GM21619 (cell line): ENCODE data around the gene SUGCT.
"Not testable (repeated sequence)": the region's sequence is repeated elsewhere in the genome, so short reads cannot be mapped to it uniquely, and the experiment has no call there.

Experiments
- ATAC-seq: cut with Tn5 transposase; IDR thresholded peaks from one replicate; pipeline ENCODE4 v1.9.1; 2021; ENCODE audit not compliant: unreplicated experiment

The SUGCT gene

DNA sequence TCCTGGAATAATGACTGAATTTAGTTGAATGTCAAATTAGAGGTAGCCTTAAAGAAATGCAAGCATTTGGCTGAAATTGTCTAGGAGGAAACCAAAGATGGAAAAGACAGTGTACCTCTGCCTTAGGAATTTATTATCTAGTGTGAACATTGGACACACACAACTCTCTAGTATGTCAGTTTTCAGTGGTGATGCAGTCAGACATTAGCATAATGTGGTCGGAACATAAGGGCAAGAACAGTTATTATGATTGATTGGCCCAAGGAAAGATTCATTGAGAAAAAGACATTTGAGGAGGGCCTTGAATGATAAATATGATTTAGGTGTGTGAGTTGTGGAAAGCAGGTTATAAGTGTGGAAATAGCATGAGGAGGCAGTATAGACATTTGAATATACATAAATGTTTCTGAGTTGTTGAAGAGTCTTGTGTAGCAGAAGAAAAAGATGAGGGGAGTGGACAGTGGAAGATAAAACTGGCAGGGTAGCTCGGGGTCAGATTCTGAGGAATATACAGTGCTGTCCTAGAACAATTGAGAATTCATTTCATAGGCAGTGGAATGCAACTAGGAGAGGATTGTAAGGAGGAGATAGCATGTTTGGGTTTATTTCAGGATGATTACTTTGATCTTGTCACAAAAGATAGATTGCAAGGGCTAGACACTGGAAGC lies 414.7 kb downstream of the SUGCT start:
- no peak for ATAC-seq

DNA sequence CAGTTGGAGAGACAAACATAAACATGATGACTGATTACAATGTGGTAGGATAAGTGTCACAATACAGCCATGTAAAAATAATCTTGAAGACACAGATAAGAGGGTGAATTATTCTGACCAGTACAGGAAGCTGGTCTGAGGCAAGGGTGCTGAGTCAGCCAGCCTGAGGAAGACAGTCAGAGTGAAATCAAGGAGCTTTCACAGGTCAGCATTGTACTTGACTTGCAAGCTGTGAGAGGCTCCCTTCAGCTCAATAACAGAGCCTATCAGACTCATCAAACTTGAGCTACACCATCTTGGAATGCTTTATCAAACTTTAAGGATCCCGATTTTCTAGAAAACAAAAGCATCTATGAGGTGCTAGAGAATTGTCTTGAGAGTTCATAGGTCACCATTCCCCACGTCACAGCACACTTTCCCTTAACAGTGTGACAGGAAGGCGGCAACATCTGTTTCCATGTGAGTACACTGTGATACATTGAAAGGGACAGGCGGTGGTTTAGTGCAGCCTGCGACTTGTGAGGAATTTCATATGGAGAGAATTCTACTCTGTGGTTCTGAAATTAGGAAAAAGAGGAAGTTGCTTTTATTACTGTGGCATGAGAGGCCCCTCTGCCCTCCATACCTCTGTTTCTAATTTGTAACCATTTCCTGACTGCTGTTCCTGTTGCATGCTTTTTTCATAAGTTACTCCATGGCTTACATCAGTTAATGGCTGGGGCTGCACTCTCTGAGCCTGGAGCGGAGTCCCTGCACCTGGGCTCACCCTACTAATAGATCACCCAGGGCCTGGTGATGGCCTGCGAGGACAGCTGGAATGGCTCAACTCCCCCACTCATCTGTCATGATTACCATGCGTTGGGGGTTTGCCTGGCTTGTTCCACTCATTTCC lies 417.1 kb downstream of the SUGCT start:
- peak; percentile 78 for ATAC-seq

DNA sequence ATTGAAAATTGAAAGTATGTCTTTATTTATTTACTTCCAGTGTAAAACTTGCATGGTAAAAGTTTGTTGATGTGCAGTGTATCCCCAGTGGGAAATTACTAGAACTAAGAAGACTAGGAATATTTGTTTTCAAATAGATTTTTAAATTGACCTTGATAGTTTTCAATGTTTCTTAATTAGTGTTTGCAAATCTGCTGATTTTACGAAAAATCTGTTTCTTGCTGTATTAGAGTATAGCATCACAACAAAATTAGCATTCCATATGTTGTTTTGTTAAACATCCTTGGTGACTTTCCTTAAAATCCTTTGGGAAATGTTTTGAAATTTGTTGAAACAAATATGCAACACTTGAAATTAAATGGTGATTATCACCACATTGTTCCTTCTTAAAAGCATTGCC lies 425.9 kb downstream of the SUGCT start:
- no peak for ATAC-seq

DNA sequence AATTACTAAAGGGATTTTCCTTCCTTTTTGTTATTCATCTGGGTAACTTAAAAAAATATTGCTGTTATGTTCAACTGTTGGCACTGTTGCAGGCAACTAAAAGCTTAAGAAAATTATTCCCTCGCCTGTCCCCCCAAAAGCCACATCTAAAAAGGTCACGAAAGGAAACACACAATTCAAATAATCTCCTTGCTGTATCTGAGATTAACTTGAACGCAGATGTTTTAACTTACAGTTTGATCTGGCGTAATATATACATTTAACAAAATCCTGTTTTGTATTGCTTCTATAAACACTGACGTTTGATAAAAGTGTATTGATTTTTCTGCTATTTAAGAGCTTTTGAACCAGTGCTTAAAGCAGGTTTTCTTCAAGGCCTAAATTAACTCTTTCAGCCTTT lies 432.1 kb downstream of the SUGCT start:
- no peak for ATAC-seq

DNA sequence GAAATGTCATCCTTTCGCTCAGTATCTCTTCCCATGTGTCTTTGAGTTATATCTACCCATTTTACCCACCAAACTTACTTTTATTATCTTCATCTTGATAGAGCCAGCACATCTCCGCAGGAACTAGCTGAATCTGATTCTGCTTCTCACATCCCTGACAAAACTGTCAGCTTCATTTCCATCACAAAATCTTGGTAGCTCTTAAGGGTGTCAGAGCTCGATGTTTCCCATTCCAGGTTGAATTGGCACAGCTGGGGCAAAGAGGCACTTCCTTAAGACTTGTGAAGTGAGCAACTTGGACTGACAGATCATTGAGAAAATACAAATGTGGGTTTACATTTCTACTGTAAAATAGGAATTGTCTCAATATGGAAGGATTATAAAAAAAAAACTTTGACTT lies 434.5 kb downstream of the SUGCT start:
- ATAC-seq: no peak

DNA sequence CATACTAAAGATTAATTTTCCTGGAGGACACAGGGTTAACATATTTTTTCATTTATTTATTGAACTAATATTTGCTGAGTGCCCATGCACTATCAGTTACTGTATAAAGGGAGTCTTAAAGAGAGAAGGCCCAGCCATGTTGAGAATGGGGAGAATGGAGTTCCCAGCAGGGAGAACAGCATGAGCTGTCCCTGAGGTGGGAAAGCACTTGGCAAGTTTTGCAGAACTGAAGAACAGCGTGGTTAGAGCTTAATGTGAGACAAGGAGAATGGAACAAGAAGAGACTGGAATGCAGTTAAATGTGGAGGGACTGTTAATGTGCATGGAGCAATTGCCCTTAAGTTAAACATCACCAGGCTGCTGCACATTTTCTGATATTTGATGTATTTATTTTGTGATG lies 435.4 kb downstream of the SUGCT start:
- ATAC-seq: no peak

DNA sequence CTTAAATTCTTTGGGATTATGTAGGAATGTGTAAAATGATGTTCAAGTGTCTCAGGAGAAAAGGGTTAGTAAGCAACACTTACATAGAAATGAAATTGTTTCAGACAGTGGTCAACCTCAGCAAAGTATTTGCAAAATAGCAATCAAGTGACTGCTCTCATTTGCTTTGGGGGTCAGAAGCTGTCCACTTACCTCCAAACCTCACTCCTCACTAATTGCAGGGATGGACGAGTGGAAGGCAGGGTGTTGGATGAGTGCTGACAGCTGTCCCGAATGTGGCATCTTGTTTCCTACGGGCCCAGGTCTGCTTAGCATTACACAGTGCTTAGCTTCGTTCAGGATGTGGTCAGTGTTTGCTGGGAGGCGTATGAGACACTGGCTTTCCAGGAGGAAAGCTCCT lies 437.0 kb downstream of the SUGCT start:
- ATAC-seq: no peak

DNA sequence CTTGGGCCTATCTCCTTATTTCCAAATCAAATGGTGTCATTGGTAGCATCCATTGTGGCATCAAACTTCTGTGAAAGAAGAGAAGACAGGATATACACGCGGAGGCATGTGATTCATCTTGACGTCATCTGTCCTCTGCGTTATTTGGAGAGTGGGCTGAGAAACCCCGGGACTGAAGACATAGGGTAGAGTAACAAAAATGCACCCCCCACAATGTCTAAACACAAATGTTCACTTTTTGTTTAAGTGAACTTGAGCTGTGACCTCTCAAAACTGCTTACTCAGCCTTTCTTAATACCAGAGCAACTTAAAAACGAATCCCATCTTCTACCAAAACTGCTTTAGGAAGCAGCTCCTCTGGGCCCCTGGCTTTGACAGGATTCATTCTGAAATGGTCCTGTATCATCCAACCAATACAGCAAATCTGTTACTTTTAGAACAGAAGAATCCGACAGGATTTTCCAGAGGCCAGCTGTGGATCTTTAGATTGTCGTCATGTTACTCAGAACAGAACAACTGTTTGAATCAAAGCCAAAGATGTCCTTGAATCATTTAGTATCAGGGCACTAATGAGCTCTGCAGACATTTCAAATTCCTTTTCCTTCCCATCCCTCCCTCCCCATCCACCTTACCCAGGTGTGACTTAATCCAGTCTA lies 438.1 kb downstream of the SUGCT start:
- no peak for ATAC-seq

DNA sequence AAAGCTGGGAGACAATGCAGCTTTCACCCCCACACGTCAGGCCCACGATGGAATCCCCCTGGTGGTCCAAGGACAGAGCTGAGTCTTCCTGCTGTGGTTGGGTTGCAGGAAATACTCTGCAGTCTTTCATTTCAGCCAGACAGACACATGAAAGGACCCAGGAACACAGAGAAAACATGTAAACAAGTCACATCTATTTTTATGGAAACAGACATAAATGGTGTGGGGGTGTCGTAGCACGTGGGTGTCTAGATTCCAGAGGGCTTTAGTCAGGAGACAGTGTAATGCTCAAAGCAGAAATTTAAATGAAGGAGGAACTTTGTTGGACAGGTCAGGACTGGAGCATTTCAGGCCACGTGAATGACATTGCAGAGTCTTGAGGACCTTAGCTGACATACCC lies 444.6 kb downstream of the SUGCT start:
- ATAC-seq: no peak

DNA sequence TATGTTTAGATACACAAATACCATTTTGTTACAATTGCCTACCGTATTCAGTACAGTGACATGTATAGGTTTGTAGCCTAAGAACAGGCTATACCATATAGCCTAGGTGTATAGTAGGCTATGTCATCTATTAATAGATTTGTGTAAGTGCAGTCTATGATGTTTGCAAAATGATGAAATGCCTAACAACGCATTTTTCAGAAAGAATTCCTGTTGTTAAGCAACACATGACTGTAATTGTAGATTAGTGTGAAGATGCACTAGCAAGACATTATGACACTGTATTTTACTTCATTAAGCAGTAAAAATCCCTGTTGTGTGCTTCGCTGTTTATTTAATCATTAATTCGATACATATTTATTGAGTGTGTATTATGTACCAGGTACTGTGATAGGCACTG lies 446.0 kb downstream of the SUGCT start:
- no peak for ATAC-seq

DNA sequence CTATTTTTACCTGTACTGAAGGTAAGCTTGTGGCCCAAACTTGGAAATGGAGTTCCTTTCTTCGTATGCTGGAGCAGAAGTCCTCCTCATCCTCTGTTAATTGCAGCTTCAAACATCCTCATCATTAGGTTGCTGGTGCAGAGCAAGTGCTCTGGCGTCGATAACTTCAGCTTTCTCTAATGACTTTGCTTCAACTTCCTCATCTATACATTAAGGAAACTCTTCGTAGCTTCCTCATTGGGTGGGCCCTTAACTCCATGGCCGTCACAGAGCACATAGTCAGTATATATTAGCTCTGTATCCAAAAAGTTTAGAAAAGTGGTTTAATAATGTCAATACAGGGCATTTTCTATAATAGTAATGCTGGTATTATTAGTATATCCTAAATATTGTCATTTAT lies 447.7 kb downstream of the SUGCT start:
- ATAC-seq: no peak

DNA sequence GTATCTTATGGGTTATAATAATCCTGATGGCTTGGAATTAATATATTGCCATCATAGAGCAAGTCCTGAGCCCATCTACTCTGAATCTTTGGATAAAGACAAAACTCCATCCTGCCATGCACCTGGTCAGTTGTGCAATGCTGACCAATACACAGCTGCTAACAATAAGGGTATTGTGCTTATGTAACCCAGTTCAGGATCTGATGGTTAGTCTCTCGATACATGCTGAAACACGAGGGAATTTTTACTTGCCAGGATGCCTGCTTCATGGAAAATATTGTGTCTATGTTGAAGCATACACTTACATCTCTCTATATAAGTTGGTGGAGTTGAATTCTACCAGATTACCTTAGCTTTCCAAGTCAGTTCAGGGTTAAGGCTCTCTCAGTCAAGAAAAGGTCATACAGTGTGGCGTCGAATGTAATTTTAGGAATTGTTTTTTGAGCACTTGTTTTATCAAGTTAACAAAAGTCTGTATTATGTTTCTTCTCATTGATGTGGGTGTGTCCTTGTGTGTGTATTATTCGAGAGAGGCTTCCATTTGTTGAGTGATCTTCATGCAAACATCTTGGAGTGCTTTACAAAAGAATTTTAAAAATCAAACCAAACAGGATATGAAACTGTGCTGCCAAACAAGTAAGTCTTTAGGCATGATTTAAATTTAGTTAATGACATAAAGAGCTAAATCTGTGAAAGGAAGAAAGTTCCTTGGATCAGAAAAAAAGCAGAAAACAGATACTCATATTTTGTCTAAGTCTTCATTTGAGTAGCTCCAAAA lies 449.1 kb downstream of the SUGCT start:
- ATAC-seq: no peak

DNA sequence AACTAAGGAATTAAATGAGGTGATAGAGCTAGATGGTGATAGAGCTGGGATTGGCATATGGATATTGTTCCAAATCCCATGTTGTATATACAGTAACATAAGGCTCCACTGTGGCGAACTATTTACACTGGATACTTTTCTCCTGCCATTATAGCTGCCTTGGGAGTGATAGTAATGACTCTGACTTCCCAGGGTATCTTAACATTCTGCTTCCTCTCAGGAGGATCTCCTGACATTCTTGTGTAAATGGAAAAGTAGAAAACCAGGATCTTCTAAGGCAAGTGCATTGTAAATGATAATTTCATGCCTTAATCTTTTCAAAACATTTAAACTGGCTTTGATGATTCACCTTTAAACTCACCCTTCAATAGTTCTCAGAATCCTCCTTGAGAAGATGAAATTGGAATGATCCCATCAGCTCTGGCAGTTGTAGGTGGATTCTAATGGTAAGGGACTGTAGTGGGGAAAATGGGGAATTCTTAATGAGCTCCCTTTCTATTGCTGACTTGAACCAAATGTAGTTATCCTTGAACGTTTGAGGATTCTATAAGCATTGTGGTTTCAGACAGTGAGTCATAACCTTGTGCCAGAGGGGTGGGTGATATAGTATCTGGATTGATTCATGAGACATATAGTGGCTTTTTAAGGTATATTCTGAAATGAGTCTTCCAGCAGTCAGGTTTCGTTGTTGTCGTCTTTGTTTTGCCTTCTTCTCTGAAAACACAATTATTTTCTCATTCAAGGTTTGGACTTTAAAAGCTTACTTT lies 450.0 kb downstream of the SUGCT start:
- no peak for ATAC-seq

DNA sequence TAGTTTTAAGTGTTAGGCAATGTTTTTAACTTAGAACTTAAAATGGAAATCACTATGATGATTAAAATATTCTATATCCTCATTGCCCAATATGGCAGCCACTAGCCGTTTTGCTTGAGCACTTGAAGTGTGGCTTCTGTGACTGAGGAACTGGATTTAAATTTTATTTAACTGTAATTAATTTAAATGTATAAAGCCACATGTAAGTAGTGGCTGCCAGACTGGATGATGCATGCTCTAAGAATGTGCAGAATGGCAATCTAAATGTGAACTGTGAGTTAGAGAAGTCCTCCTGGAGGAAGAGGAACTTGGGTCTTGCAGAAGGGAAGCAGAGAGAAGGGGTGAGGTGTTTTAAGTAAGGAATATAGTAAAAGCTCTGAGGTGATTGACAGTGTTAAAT lies 451.4 kb downstream of the SUGCT start:
- ATAC-seq: no peak

DNA sequence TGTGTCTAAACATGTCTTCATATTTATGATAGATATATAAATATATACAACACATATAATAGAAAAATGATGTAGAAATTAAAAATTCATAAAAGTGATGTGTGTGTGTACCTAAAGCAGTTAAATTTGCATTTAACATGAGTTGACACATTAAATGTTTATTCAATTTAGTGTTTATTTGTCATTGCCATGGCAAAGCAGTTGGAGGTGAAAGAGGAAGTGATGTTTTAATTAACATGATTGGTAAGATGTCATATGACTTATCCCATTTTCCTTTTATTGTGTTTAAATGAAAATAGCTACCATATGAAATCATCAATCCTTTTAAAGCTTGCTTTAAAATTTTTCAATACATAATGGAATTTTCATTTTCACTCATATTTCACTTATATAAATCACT lies 452.6 kb downstream of the SUGCT start:
- no peak for ATAC-seq

DNA sequence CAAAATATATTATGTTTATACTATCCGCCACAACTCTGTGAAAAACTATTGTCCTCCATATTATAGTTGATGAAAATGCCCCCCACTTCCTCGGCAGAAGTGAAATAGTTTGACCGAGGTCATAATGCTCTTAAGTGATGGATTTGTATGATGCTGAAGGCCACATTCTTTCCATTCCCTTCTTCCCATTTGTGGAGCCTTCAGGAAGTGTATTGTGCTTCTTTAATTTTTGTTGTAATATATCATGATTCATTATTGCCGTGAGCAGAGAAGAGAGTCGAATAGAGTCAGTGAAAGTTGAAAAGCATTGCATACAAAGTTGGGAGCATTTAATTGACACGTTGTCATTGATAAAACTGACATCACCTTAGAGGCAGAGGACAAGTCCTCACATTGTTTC lies 460.3 kb downstream of the SUGCT start:
- ATAC-seq: no peak

DNA sequence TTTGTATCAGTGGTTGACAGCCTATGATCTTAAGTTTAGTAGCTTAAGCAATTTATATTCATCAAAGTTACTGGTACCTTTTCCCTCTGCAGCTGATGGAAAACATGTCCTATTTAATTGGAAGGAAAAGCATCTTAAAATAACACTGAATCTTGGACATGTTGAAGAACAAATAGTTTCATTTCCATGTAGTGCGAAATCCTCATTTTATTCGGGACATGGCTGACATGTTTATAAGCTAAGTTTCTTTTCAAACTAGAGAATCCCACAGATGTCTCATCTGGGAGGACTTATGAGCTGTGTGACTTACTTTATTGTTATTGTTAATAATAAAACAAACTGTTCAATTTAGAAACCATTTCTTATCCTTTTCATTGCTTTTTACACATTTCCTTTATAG lies 461.0 kb downstream of the SUGCT start:
- ATAC-seq: no peak

DNA sequence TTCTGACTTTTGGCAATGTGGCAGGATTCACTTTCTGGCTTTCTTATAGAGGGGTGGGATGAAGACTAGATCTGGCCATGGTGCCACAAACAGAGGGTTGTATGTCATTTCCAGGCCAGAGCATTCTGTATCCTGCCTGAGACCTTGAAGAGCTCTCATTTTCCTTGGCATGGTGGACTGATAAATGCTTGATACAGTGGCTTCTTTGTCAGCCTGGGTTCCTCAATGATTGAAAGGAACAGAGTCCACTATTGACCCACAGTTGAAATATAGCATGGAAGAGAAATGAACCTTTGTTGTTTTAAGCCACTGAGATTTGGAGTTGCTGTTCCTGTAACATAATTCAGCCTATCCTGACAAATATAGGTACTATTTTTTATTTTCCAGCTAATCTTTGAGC lies 462.7 kb downstream of the SUGCT start:
- ATAC-seq: no peak

DNA sequence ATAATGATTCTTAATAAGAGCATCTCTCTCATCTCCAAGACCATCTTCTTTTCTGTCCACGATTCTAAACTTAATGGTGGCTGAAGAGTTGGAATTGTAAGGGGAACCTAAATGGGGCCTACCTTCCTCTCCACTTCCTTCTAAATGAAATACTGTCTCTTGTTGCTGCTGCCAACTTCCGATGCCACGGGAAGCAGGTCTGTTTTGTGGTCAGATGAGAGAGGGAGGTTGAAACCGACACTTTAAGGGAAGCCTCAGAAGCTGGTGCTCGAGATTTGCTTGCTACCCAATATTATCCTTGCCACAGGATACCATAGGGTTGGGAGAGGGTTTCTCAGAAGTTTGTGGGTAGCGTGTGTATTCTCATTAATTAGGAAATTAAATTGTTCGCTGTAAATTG lies 464.1 kb downstream of the SUGCT start:
- ATAC-seq: no peak

DNA sequence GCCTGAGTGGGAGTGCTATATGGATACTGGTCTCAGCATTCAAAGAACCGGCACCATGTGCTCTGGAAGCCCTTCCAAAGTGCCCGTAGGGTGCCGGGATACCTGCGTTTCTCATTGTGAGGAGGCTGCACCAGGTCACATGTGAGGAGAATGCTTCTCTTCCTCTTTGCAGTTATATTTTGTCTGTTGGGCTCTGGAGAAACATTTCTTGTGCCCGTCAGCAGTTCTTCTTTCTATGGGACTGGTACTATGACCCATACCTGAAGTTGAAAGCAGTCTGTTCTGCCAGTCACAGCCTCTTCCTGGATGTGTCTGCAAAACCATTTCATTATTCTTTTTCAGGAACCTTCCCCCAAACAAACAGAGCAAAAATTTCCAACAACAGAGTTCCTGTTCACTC lies 465.0 kb downstream of the SUGCT start:
- no peak for ATAC-seq

DNA sequence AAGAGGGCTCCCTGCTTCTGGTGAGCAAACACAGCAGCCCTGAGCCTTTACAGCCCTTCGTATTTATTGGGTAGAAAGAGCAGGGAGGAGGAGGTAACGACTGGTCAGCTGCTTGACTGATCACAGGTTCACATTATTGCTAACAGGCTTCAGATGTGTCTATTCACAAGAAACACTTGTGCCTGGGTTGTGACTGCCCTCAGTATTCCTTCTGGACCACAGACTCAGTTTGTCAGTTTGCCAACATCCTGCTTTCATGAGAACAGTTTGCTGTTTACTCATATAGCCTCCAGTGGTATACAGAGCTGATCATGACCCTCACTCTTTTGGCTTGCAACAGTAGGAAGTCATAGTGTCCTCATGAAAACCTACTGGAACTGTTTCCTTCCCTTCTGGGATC lies 467.5 kb downstream of the SUGCT start:
- not testable (repeated sequence) for ATAC-seq
